Astrocyte (in vitro differentiated cells and primary cell): ENCODE data around the gene ZNF469. TPM values are rescaled to one million over a fixed set of nuclear protein-coding genes. Genes with fewer than 3 reads are reported as not detected.

ENCODE experiments used
- DNase-seq: peaks from one replicate; pipeline ENCODE4 v3.0.0-alpha.2; 2010; ENCODE audit warnings: low read depth
- FAIRE-seq: peaks from 2 replicates; lab custom pipeline; 2011; peaks lifted over from hg19 to GRCh38; lab: Jason Lieb, UNC
- H2AFZ ChIP-seq: 2 replicates; pipeline ENCODE4 v1.6.0; 2012; ENCODE audit warnings: low read depth, low read length, inconsistent platforms
- H3K27ac ChIP-seq: 2 replicates; pipeline ENCODE4 v1.5.1; 2011; ENCODE audit warnings: low read depth, low read length, inconsistent platforms
- H3K27me3 ChIP-seq: 2 replicates; pipeline ENCODE4 v1.6.0; 2011; ENCODE audit warnings: low read length, inconsistent platforms; ENCODE audit not compliant: insufficient read depth
- H3K36me3 ChIP-seq: 2 replicates; pipeline ENCODE4 v1.5.1; 2011; ENCODE audit warnings: low read length, inconsistent platforms; ENCODE audit not compliant: insufficient read depth
- H3K4me1 ChIP-seq: 2 replicates; pipeline ENCODE4 v1.5.1; 2011; ENCODE audit warnings: low read length, inconsistent platforms; ENCODE audit not compliant: insufficient read depth
- H3K4me2 ChIP-seq: 2 replicates; pipeline ENCODE4 v1.6.0; 2012; ENCODE audit warnings: low read length, inconsistent platforms
- H3K4me3 ChIP-seq: 2 replicates; pipeline ENCODE4 v1.5.1; 2011; ENCODE audit warnings: low read depth, mild to moderate bottlenecking, low read length, inconsistent platforms; ENCODE audit not compliant: insufficient read depth
- H3K79me2 ChIP-seq: 2 replicates; pipeline ENCODE4 v1.6.0; 2012; ENCODE audit warnings: mild to moderate bottlenecking, low read length, inconsistent platforms; ENCODE audit not compliant: insufficient read depth
- H3K9ac ChIP-seq: 2 replicates; pipeline ENCODE4 v1.6.0; 2012; ENCODE audit warnings: mild to moderate bottlenecking, low read length, inconsistent platforms
- H3K9me3 ChIP-seq: 2 replicates; pipeline ENCODE4 v1.5.1; 2012; ENCODE audit warnings: low read depth, mild to moderate bottlenecking, low read length, inconsistent platforms; ENCODE audit not compliant: insufficient read depth
- H4K20me1 ChIP-seq: 2 replicates; pipeline ENCODE4 v1.6.0; 2012; ENCODE audit warnings: low read length, inconsistent platforms; ENCODE audit not compliant: insufficient read depth
- H3K27ac Mint-ChIP-seq: one replicate; pipeline ENCODE4 v1.8.0; 2021; ENCODE audit warnings: mild to moderate bottlenecking, mixed read lengths; ENCODE audit not compliant: unreplicated experiment
- H3K27me3 Mint-ChIP-seq: one replicate; pipeline ENCODE4 v1.8.0; 2021; ENCODE audit warnings: low read depth, mixed read lengths; ENCODE audit not compliant: unreplicated experiment
- H3K36me3 Mint-ChIP-seq: one replicate; pipeline ENCODE4 v1.8.0; 2021; ENCODE audit warnings: low read depth, mixed read lengths; ENCODE audit not compliant: unreplicated experiment
- H3K4me1 Mint-ChIP-seq: one replicate; pipeline ENCODE4 v1.8.0; 2021; ENCODE audit warnings: low read depth, mixed read lengths; ENCODE audit not compliant: unreplicated experiment
- H3K4me3 Mint-ChIP-seq: one replicate; pipeline ENCODE4 v1.8.0; 2021; ENCODE audit warnings: mild to moderate bottlenecking, moderate library complexity, mixed read lengths; ENCODE audit not compliant: unreplicated experiment
- H3K9me3 Mint-ChIP-seq: one replicate; pipeline ENCODE4 v1.8.0; 2021; ENCODE audit warnings: mild to moderate bottlenecking, mixed read lengths; ENCODE audit not compliant: unreplicated experiment
- CTCF ChIP-seq: IDR thresholded peaks from 2 replicates; pipeline ENCODE4 v1.5.1; 2011; ENCODE audit warnings: low read depth, mild to moderate bottlenecking, inconsistent platforms, low read length, moderate library complexity; ENCODE audit not compliant: insufficient read depth
- EZH2 ChIP-seq: IDR thresholded peaks from 2 replicates; pipeline ENCODE4 v1.6.1; 2012; ENCODE audit warnings: mild to moderate bottlenecking, low read length, inconsistent platforms; ENCODE audit not compliant: insufficient read depth
- total RNA-seq: library from RNA; stranded (reverse); gene quantifications from 2 replicates; pipeline ENCODE4 v1.2.1, GENCODE V29; 2021

Gene ZNF469
- total RNA-seq, 1 donor from 2014 or later = 17.7 TPM

GRCh38 chr16:88405216-88406060 is 22.7 kb downstream of the ZNF469 start:
- Histone ChIP-seq H3K36me3 (no peaks in the 10 kb centered on the region), H3K9ac (no peak overlapping the region), H3K4me1 (peaks cover 8% of the 10 kb centered on the region), H2AFZ (no peak overlapping the region), H3K27me3 (no peaks in the 10 kb centered on the region), H4K20me1 (peaks cover 91% of the 10 kb centered on the region), H3K4me3 (no peak overlapping the region), H3K4me2 (no peak overlapping the region), H3K27ac (no peak overlapping the region), H3K79me2 (peaks cover 48% of the 10 kb centered on the region), H3K9me3 (no peaks in the 10 kb centered on the region)
- no peaks in the 10 kb centered on the region for H3K4me1 Mint-ChIP-seq
- FAIRE-seq (no peak), DNase-seq (peak; percentile 37)
- TF ChIP-seq EZH2 (no peak), CTCF (no peak)
- no peak overlapping the region for H3K27ac Mint-ChIP-seq
- H3K27me3 Mint-ChIP-seq = no peaks in the 10 kb centered on the region
- H3K9me3 Mint-ChIP-seq = peaks cover 2% of the 10 kb centered on the region
- no peak overlapping the region for H3K4me3 Mint-ChIP-seq
- peaks cover 19% of the 10 kb centered on the region for H3K36me3 Mint-ChIP-seq

- Mint-ChIP-seq H3K27ac (peak overlapping the region; percentile 18), H3K4me1 (no peaks in the 10 kb centered on the region), H3K27me3 (no peaks in the 10 kb centered on the region), H3K36me3 (peaks cover 19% of the 10 kb centered on the region), H3K9me3 (peaks cover under 1% of the 10 kb centered on the region), H3K4me3 (no peak overlapping the region)
- Histone ChIP-seq H3K4me1 (peaks cover 8% of the 10 kb centered on the region), H3K27me3 (no peaks in the 10 kb centered on the region), H3K9me3 (no peaks in the 10 kb centered on the region), H3K36me3 (no peaks in the 10 kb centered on the region), H2AFZ (no peak overlapping the region), H3K4me3 (no peak overlapping the region), H3K4me2 (no peak overlapping the region), H3K27ac (no peak overlapping the region), H3K9ac (no peak overlapping the region), H3K79me2 (peaks cover 52% of the 10 kb centered on the region), H4K20me1 (peaks cover 90% of the 10 kb centered on the region)
- TF ChIP-seq CTCF = no peak
- no peak for TF ChIP-seq EZH2
- no peak for DNase-seq
- FAIRE-seq = no peak
These were observed 23.6 kb downstream of the ZNF469 start for GRCh38 chr16:88406096-88407041.
